ENCODE results near the gene CFAP161. TPM values are rescaled to one million over a fixed set of nuclear protein-coding genes. Genes with fewer than 3 reads are reported as not detected.
"Not testable (repeated sequence)": the region's sequence is repeated elsewhere in the genome, so short reads cannot be mapped to it uniquely, and the experiment has no call there.

CFAP161 gene
- total RNA-seq, 1 experiment from 2014 or later, result 0.39 TPM

DNA sequence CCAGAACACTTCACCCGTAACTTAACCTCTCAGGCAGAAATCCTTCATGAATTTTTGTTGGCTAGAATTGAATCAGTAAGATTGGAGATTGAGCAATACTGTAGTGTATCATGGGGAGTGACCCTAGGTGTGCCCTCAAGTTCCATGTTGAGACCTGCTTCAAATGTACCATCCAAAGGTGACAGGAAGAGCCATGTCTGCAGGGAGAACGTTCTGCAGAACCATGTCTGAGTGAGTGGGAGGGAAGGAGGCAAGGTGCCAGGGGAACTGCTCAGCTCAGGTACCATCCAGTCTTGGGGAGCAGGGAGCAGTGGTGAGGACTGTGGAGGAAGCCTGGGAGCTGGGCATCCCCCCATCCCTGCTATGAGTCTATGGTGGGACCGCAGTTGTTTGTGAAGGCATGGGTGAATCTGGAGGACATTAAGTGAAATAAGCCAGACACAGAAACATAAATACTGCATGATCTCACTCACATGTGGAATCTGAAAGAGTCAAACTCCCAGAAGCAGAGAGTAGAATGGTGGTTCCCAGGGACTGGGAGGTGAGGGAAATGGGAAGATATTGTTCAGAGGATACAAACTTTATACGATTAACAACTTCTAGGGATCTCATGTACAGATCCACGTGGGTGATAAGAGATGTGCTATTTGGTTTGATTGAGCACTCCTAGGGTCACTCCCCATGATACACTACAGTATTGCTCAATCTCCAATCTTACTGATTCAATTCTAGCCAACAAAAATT, 23.3 kb downstream of the CFAP161 start:
- no peak for DNase-seq (ENCODE audit: low read depth)

- DNase-seq (ENCODE audit: low read depth), result no peak
Measured at GRCh38 chr15:81157939-81158223, 23.8 kb downstream of the CFAP161 start.

GRCh38 chr15:81158561-81158960, 24.5 kb downstream of the CFAP161 start:
- DNase-seq (ENCODE audit: low read depth), result not testable (repeated sequence)

- peak; percentile 41 for DNase-seq (ENCODE audit: low read depth)
Measured at GRCh38 chr15:81160312-81161159, 26.5 kb downstream of the CFAP161 start.

GRCh38 chr15:81161160-81161673, 27.1 kb downstream of the CFAP161 start:
- DNase-seq (ENCODE audit: low read depth), result no peak

GRCh38 chr15:81161851-81162250, 27.8 kb downstream of the CFAP161 start:
- no peak for DNase-seq (ENCODE audit: low read depth)

GRCh38 chr15:81163961-81164800, 30.1 kb downstream of the CFAP161 start:
- DNase-seq (ENCODE audit: low read depth), result no peak

DNA sequence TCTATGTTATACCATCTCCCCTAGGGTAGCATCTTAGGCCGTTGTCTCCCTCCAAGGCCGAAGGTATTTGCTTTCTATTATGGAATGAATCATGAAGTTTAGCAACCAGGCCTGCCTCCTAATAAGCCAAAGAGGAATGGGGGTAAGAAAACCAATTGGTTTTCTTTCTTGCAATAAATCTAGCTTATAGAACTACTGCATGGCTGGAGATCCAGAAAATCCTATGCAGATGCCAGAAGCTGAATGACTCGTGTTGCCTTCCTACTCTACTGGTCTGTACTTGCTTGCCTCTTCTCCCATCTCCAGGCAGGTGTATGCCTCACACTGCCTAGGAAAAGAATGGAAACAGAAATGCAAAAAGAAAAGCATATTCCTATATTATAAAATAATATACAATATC, 31.5 kb downstream of the CFAP161 start:
- DNase-seq (ENCODE audit: low read depth), result no peak

GRCh38 chr15:81166636-81167305, 32.7 kb downstream of the CFAP161 start:
- DNase-seq (ENCODE audit: low read depth), result no peak

DNA sequence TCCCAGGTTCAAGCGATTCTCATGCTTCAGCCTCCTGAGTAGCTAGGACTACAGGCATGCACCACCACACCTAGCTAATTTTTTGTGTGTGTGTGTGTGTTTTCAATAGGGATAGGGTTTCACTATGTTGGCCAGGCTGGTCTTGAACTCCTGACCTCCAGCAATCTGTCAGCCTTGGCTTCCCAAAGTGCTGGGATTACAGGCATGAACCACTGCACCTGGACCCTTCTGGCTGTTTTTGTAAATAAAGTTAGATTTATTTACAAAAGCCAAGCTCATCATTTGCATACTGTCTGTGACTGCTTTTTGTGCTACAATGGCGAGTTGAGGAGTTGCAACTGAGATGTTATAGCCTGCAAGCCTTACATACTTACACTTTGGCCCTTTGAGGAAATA, 34.1 kb downstream of the CFAP161 start:
- DNase-seq (ENCODE audit: low read depth), result no peak

- no peak for DNase-seq (ENCODE audit: low read depth)
Measured at GRCh38 chr15:81168644-81169043, 34.6 kb downstream of the CFAP161 start.

DNA sequence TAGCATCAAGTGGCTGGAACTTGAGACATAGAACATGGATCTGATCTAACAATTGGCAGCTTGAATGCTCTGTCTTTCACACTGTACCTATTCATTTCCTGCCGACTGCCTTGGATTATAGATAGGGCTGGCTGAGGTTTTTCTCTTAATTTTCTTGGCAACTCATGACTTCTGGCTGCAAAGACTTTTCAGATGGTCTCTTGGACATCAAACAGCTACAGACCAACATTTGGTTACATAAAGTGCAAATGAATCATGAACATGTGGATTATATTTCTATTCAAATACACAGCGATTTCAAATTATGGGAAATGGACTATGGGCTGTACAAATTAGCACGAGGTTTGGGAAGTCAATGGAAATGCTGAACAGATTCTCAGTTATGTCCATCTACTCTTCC, 36.4 kb downstream of the CFAP161 start:
- DNase-seq (ENCODE audit: low read depth), result no peak

- no peak for DNase-seq (ENCODE audit: low read depth)
Measured at GRCh38 chr15:81171286-81171685, 37.2 kb downstream of the CFAP161 start.

- DNase-seq (ENCODE audit: low read depth), result no peak
Measured at GRCh38 chr15:81174125-81174791, 40.2 kb downstream of the CFAP161 start.

DNA sequence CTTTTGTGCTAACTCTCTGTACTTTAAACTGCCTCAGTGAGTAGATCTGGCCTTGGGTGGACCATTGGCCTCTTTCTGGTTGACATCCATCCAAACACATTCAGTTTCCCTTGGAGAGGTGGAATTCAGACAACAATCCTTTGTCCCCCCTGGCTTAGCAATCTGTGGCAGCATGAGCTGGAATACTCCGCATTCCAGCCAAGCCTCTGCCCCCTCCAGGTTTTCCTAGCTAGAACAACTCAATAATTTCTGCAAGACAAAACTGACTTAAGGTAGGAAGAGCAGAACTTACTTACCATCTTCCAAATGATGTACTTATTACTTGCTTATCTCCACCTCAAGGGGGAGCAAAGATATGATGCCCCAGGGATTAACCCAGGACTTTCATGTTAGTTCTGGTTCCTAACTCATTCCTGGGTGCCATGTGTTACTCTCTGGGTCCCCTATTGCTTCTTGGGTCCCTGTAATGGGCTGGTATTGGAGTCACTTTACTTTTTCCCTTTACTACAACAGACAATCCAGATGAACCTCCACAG, 40.8 kb downstream of the CFAP161 start:
- no peak for DNase-seq (ENCODE audit: low read depth)

- no peak for DNase-seq (ENCODE audit: low read depth)
Measured at GRCh38 chr15:81175496-81175895, 41.4 kb downstream of the CFAP161 start.

- no peak for DNase-seq (ENCODE audit: low read depth)
Measured at GRCh38 chr15:81176291-81176893, 42.3 kb downstream of the CFAP161 start.

GRCh38 chr15:81178365-81178764, 44.3 kb downstream of the CFAP161 start:
- no peak for DNase-seq (ENCODE audit: low read depth)

- no peak for DNase-seq (ENCODE audit: low read depth)
Measured at GRCh38 chr15:81181220-81181619, 47.1 kb downstream of the CFAP161 start.

Measured in HT1080 (cell line).